ENCODE results near the gene ATP8B1. TPM values are rescaled to one million over a fixed set of nuclear protein-coding genes. Genes with fewer than 3 reads are reported as not detected.

ATP8B1 gene
- total and polyA plus RNA-seq, 4 donors = 3.9 to 22.0 (median 5.7) TPM

GRCh38 chr18:57767259-57768050 is 35.7 kb downstream of the ATP8B1 start:
- H3K27ac ChIP-seq (ENCODE audit: low read depth in 1 of 2, low read length in 2 of 2) = no peak overlapping the region
- WGBS = 93% methylated on average over 12 of the region's 12 CpGs
- no peak for TF ChIP-seq MAX (IDR thresholded peaks at IDR 0.05)
- TF ChIP-seq SP1 (IDR thresholded peaks at IDR 0.05) = no peak
- no peak for TF ChIP-seq HNF4A (conservative IDR thresholded peaks at IDR 0.05)
- no peak for TF ChIP-seq CTCF (IDR thresholded peaks at IDR 0.05; ENCODE audit: low read depth, low read length, missing input control)
- no peak for TF ChIP-seq ZBTB33 (IDR thresholded peaks at IDR 0.05)
- no peak for TF ChIP-seq TAF1 (conservative IDR thresholded peaks at IDR 0.05)
- no peak for TF ChIP-seq JUND (IDR thresholded peaks at IDR 0.05)
- TF ChIP-seq NR2F2 (IDR thresholded peaks at IDR 0.05) = no peak
- no peak for TF ChIP-seq RXRA (IDR thresholded peaks at IDR 0.05)
- no peak for TF ChIP-seq HNF4G (IDR thresholded peaks at IDR 0.05)
- TF ChIP-seq ATF3 (IDR thresholded peaks at IDR 0.05) = no peak
- TF ChIP-seq GABPA (IDR thresholded peaks at IDR 0.05 in 1 of 2, conservative IDR thresholded peaks at IDR 0.05 in 1 of 2) = no peak
- no peak for TF ChIP-seq EGR1 (IDR thresholded peaks at IDR 0.05; ENCODE audit: low read depth in 2 of 2)
- no peak for TF ChIP-seq FOXA2 (IDR thresholded peaks at IDR 0.05)
- no peak for TF ChIP-seq RAD21 (IDR thresholded peaks at IDR 0.05)
- no peak for TF ChIP-seq FOXA1 (IDR thresholded peaks at IDR 0.05)
- no peak for TF ChIP-seq YY1 (IDR thresholded peaks at IDR 0.05)
- no peak for TF ChIP-seq REST (IDR thresholded peaks at IDR 0.05)
- no peak for DNase-seq (ENCODE audit: low spot score)
- H3K4me3 ChIP-seq (ENCODE audit: low read depth in 1 of 3, low read length in 3 of 3) = no peak overlapping the region
- H3K27me3 ChIP-seq (ENCODE audit: control insufficient read depth in 4 of 4, insufficient read depth in 4 of 4, low read length in 3 of 4) = no peaks in the 10 kb centered on the region
- H3K9ac ChIP-seq (ENCODE audit: low read depth in 1 of 2, low read length in 2 of 2) = no peak overlapping the region
- H3K36me3 ChIP-seq (ENCODE audit: control insufficient read depth in 4 of 4, insufficient read depth in 3 of 4, low read depth in 1 of 4, low read length in 3 of 4) = peaks cover 0 to 1% (median 0%) of the 10 kb centered on the region in 4 donors
- no peaks in the 10 kb centered on the region for H3K9me3 ChIP-seq (ENCODE audit: control insufficient read depth in 4 of 4, low read length in 3 of 4)
- no peaks in the 10 kb centered on the region for H3K4me1 ChIP-seq (ENCODE audit: control insufficient read depth in 4 of 4, insufficient read depth in 4 of 4, low read length in 3 of 4)

Measured in liver (tissue), 9 donors.